ENCODE results near the gene TNS2. TPM values are rescaled to one million over a fixed set of nuclear protein-coding genes. Genes with fewer than 3 reads are reported as not detected.

TNS2 gene
- total and polyA plus RNA-seq, 2 experiments from 2014 or later: 1.8 to 6.9 TPM

DNA sequence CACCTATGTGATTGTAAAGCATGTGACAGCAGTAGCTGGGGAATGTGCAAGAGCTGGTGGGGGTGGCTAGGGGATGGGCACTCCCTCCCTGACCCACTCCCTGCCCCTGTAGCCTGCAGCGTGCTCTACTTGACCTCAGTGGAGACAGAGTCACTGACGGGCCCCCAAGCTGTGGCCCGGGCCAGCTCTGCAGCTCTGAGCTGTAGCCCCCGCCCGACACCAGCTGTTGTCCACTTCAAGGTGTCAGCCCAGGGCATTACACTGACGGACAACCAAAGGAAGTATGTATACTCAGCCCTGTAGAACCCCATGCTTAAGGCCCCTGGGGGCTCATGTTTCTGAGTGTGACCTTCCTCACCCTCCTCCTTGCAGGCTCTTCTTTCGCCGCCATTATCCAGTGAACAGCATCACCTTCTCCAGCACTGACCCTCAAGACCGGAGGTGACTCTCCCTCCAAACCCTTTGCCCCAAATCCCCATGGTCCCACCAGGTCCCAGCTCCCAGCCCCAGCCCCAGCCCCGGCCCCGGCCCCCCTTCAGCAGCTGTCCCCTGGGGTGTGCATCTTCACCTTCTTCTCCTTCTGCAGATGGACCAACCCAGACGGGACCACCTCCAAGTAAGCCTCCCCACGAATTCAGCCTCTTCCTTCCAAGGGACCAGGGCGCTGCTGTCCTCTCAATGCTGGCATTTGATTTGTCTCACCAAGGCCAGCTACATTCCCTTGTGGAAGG lies 13.3 kb downstream of the TNS2 start (continued):
- TF ChIP-seq, protein P1, sequence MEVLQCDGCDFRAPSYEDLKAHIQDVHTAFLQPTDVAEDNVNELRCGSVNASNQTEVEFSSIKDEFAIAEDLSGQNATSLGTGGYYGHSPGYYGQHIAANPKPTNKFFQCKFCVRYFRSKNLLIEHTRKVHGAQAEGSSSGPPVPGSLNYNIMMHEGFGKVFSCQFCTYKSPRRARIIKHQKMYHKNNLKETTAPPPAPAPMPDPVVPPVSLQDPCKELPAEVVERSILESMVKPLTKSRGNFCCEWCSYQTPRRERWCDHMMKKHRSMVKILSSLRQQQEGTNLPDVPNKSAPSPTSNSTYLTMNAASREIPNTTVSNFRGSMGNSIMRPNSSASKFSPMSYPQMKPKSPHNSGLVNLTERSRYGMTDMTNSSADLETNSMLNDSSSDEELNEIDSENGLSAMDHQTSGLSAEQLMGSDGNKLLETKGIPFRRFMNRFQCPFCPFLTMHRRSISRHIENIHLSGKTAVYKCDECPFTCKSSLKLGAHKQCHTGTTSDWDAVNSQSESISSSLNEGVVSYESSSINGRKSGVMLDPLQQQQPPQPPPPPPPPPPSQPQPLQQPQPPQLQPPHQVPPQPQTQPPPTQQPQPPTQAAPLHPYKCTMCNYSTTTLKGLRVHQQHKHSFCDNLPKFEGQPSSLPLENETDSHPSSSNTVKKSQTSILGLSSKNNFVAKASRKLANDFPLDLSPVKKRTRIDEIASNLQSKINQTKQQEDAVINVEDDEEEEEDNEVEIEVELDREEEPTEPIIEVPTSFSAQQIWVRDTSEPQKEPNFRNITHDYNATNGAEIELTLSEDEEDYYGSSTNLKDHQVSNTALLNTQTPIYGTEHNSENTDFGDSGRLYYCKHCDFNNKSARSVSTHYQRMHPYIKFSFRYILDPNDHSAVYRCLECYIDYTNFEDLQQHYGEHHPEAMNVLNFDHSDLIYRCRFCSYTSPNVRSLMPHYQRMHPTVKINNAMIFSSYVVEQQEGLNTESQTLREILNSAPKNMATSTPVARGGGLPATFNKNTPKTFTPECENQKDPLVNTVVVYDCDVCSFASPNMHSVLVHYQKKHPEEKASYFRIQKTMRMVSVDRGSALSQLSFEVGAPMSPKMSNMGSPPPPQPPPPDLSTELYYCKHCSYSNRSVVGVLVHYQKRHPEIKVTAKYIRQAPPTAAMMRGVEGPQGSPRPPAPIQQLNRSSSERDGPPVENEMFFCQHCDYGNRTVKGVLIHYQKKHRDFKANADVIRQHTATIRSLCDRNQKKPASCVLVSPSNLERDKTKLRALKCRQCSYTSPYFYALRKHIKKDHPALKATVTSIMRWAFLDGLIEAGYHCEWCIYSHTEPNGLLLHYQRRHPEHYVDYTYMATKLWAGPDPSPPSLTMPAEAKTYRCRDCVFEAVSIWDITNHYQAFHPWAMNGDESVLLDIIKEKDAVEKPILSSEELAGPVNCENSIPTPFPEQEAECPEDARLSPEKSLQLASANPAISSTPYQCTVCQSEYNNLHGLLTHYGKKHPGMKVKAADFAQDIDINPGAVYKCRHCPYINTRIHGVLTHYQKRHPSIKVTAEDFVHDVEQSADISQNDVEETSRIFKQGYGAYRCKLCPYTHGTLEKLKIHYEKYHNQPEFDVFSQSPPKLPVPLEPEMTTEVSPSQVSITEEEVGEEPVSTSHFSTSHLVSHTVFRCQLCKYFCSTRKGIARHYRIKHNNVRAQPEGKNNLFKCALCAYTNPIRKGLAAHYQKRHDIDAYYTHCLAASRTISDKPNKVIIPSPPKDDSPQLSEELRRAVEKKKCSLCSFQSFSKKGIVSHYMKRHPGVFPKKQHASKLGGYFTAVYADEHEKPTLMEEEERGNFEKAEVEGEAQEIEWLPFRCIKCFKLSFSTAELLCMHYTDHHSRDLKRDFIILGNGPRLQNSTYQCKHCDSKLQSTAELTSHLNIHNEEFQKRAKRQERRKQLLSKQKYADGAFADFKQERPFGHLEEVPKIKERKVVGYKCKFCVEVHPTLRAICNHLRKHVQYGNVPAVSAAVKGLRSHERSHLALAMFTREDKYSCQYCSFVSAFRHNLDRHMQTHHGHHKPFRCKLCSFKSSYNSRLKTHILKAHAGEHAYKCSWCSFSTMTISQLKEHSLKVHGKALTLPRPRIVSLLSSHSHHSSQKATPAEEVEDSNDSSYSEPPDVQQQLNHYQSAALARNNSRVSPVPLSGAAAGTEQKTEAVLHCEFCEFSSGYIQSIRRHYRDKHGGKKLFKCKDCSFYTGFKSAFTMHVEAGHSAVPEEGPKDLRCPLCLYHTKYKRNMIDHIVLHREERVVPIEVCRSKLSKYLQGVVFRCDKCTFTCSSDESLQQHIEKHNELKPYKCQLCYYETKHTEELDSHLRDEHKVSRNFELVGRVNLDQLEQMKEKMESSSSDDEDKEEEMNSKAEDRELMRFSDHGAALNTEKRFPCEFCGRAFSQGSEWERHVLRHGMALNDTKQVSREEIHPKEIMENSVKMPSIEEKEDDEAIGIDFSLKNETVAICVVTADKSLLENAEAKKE (CRISPR knock-in tag; IDR thresholded peaks at IDR 0.05): no peak
- TF ChIP-seq CREB1 (CRISPR knock-in tag; IDR thresholded peaks at IDR 0.05; ENCODE audit: low read depth) (no peak), NANOG (IDR thresholded peaks at IDR 0.05; ENCODE audit: borderline replicate concordance) (no peak), ZNF114 (CRISPR knock-in tag; IDR thresholded peaks at IDR 0.05) (no peak), JUNB (IDR thresholded peaks at IDR 0.05; ENCODE audit: unreplicated experiment) (no peak), ZNF331 (CRISPR knock-in tag; IDR thresholded peaks at IDR 0.05; ENCODE audit: low read depth) (no peak)

DNA sequence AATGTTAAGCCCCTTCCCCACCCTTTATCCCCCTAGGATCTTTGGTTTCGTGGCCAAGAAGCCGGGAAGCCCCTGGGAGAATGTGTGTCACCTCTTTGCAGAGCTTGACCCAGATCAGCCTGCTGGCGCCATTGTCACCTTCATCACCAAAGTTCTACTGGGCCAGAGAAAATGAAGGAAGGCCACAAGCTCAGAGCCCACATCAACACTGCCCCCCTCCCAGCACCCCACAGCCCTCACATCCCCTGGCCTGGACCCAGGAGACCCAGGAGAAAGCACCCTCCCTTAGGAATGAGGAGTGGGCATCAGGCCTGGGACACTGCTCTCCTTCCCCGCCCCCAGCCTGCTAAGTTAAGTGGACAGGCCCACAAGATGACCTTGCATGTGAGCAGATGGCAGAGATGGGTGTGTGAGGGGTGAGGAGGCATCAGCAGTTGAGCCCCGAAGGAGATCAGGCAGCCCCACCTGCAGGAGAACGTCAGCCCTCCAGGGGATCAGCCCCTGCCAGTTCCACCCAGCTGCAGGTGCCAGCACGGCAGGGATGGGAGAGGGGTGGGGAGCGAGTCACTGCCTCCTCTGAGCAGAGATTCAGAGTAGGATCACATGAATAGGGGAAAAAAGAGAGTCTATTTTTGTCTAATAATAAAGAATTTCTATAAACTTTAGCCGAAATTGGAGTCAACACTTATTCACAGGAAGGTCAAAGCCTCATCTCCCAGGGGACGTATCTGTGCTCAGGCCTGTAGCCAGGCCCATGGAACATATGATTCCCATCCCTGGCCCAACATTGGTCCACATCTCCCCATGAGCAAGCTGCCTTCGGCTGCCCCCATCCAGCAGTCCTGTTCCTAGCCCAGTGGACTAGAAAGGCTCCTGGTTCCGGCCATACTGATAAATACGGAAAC lies 14.1 kb downstream of the TNS2 start:
- Mint-ChIP-seq H3K4me3 (no peak overlapping the region), H3K4me1 (peaks cover 19% of the 10 kb centered on the region), H3K27me3 (ENCODE audit: insufficient read depth, low read depth, poor library complexity) (peaks cover 13% of the 10 kb centered on the region), H3K36me3 (ENCODE audit: low read depth) (peaks cover 3% of the 10 kb centered on the region; the same call in 1 of the 3 replicates), H3K27ac (no peak overlapping the region), H3K9me3 (no peaks in the 10 kb centered on the region)
- H4K20me1 ChIP-seq (replicated peaks; ENCODE audit: insufficient read depth): no peaks in the 10 kb centered on the region
- no peak for ATAC-seq
- H3K36me3 ChIP-seq (ENCODE audit: insufficient read depth): no peaks in the 10 kb centered on the region; the same call in 1 of the 2 replicates
- H3F3A ChIP-seq (replicated peaks; ENCODE audit: low read depth): no peaks in the 10 kb centered on the region
- H3K4me2 ChIP-seq: no peak overlapping the region
- no peak overlapping the region for H2AFZ ChIP-seq
- H3K27me3 ChIP-seq (ENCODE audit: insufficient read depth): no peaks in the 10 kb centered on the region
- no peaks in the 10 kb centered on the region for H3K79me2 ChIP-seq (replicated peaks; ENCODE audit: insufficient read depth)
- H3K4me3 ChIP-seq: no peak overlapping the region
- H3K9me2 ChIP-seq (ENCODE audit: insufficient read depth): no peaks in the 10 kb centered on the region
- H3K4me1 ChIP-seq (ENCODE audit: insufficient read depth): peaks cover 4% of the 10 kb centered on the region; the same call in 1 of the 2 replicates
- no peak for DNase-seq (ENCODE audit: low spot score)
- H3K27ac ChIP-seq (ENCODE audit: low read depth): no peak overlapping the region
- TF ChIP-seq NANOG (IDR thresholded peaks at IDR 0.05; ENCODE audit: borderline replicate concordance) (no peak), STAT1 (IDR thresholded peaks at IDR 0.05; ENCODE audit: unreplicated experiment) (no peak), POLR2AphosphoS5 (IDR thresholded peaks at IDR 0.05; ENCODE audit: low read depth) (no peak), CREB1 (CRISPR knock-in tag; IDR thresholded peaks at IDR 0.05; ENCODE audit: low read depth) (no peak)
- TF ChIP-seq, protein P2, sequence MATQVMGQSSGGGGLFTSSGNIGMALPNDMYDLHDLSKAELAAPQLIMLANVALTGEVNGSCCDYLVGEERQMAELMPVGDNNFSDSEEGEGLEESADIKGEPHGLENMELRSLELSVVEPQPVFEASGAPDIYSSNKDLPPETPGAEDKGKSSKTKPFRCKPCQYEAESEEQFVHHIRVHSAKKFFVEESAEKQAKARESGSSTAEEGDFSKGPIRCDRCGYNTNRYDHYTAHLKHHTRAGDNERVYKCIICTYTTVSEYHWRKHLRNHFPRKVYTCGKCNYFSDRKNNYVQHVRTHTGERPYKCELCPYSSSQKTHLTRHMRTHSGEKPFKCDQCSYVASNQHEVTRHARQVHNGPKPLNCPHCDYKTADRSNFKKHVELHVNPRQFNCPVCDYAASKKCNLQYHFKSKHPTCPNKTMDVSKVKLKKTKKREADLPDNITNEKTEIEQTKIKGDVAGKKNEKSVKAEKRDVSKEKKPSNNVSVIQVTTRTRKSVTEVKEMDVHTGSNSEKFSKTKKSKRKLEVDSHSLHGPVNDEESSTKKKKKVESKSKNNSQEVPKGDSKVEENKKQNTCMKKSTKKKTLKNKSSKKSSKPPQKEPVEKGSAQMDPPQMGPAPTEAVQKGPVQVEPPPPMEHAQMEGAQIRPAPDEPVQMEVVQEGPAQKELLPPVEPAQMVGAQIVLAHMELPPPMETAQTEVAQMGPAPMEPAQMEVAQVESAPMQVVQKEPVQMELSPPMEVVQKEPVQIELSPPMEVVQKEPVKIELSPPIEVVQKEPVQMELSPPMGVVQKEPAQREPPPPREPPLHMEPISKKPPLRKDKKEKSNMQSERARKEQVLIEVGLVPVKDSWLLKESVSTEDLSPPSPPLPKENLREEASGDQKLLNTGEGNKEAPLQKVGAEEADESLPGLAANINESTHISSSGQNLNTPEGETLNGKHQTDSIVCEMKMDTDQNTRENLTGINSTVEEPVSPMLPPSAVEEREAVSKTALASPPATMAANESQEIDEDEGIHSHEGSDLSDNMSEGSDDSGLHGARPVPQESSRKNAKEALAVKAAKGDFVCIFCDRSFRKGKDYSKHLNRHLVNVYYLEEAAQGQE (IDR thresholded peaks at IDR 0.05; ENCODE audit: unreplicated experiment): no peak

Data from GM23338 (cell line).